ENCODE data around the gene EFCAB8. TPM values are rescaled to one million over a fixed set of nuclear protein-coding genes. Genes with fewer than 3 reads are reported as not detected.
"Not testable (repeated sequence)": the region's sequence is repeated elsewhere in the genome, so short reads cannot be mapped to it uniquely, and the experiment has no call there.

The EFCAB8 gene
- total RNA-seq, 4 donors from 2014 or later: 1.4 to 1.5 TPM; not detected in 2

DNA sequence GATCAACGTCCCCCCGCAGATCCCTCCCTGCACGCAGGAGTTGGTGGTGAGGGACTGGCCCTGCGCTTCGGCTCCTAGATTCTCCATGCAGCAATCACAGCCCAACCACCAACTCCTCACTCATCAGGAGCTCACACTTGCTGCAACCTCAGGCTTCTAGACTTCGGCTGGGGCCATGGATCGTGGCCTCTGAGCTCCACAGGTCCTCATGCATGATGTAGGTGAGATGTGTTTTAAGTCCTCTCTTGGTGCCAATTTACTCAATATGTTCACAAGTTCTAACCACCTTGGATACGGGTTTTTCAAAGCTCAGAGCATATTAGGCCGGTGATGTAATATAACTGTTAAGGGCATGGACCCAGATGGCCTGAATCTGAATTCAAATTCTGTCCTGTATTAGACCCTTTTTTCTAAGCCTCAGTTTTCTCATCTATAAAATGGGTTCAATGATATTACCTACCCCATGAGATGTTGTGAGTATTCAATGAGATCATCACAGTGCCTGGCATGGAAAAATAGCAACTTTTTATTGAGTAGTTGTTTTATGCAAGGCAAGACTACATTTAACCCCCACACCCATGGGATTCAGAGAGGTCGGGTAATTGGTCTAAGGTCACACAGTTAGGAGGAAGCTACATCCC, 114.5 kb downstream of the EFCAB8 start:
- H3K27me3 ChIP-seq: no peaks in the 10 kb centered on the region
- H3K4me1 ChIP-seq: no peaks in the 10 kb centered on the region
- H3K36me3 ChIP-seq: no peaks in the 10 kb centered on the region
- H3K27ac ChIP-seq: no peak overlapping the region
- no peak overlapping the region for H3K4me3 ChIP-seq
- TF ChIP-seq CTCF (IDR thresholded peaks at IDR 0.05): no peak
- no peak for TF ChIP-seq POLR2A (IDR thresholded peaks at IDR 0.05)
- intact Hi-C loops (cut with DNase I; ENCODE audit: low total_unique reads): no loop called here
- no peak for DNase-seq
- no peaks in the 10 kb centered on the region for H3K9me3 ChIP-seq

GRCh38 chr20:32974204-32975064, 115.7 kb downstream of the EFCAB8 start:
- DNase-seq; H3K4me3 ChIP-seq; H3K4me1 ChIP-seq; H3K9me3 ChIP-seq; H3K27ac ChIP-seq; H3K36me3 ChIP-seq; intact Hi-C loops (cut with DNase I; ENCODE audit: low total_unique reads); H3K27me3 ChIP-seq: not testable (repeated sequence)

DNA sequence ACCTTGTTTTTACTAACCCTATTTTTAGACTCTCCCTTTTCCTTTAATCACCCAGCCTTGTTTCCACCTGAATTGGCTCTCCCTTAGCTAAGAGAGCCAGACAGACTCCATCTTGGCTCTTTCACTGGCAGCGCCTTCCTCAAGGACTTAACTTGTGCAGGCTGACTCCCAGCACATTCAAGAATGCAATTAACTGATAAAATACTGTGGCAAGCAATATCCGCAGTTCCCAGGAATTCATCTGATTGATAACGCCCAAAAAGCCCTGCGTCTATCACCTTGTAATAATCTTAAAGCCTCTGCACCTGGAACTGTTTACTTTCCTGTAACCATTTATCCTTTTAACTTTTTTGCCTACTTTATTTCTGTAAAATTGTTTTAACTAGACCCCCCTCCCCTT, 116.4 kb downstream of the EFCAB8 start:
- DNase-seq; H3K36me3 ChIP-seq; H3K9me3 ChIP-seq; H3K27me3 ChIP-seq; H3K4me1 ChIP-seq; H3K4me3 ChIP-seq; intact Hi-C loops (cut with DNase I; ENCODE audit: low total_unique reads); H3K27ac ChIP-seq: not testable (repeated sequence)

- H3K4me3 ChIP-seq: no peak overlapping the region
- H3K27me3 ChIP-seq: no peaks in the 10 kb centered on the region
- H3K36me3 ChIP-seq: no peaks in the 10 kb centered on the region
- H3K9me3 ChIP-seq: no peaks in the 10 kb centered on the region
- H3K27ac ChIP-seq: no peak overlapping the region
- intact Hi-C loops (cut with DNase I; ENCODE audit: low total_unique reads): no loop called here
- no peak for TF ChIP-seq CTCF (IDR thresholded peaks at IDR 0.05)
- TF ChIP-seq POLR2A (IDR thresholded peaks at IDR 0.05): no peak
- H3K4me1 ChIP-seq: no peaks in the 10 kb centered on the region
- DNase-seq: no peak
These were observed 117.3 kb downstream of the EFCAB8 start for GRCh38 chr20:32975698-32976674.

DNA sequence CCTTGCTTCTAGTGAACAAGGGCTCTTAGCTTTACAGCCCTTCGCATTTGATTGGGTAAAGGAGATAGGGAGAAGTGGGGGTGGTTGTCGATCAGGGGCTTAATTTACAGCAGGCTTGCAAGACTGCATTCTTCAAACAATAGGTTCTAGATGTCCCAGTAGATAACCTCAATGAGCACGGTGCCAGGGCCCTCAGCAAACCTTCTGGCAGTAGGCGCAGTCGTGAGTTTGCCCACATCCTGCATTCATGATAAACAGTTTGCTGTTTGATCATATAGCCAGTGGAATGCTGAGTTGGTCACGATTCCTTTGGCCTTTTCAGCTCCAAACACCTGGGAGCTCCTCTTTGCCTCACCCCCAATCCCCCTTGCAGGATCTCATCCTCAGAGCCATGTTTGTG, 118.0 kb downstream of the EFCAB8 start:
- Histone ChIP-seq H3K27me3 (no peaks in the 10 kb centered on the region), H3K4me1 (no peaks in the 10 kb centered on the region), H3K36me3 (no peaks in the 10 kb centered on the region), H3K4me3 (no peak overlapping the region), H3K27ac (no peak overlapping the region), H3K9me3 (no peaks in the 10 kb centered on the region)
- DNase-seq: no peak
- TF ChIP-seq CTCF (IDR thresholded peaks at IDR 0.05) (no peak), POLR2A (IDR thresholded peaks at IDR 0.05) (no peak)
- intact Hi-C loops (cut with DNase I; ENCODE audit: low total_unique reads): no loop called here

Measured in uterus (tissue), 4 donors.